Activated T-cell treated with anti-CD3 and anti-CD28 coated beads for 48 hours (primary cell): ENCODE data around the gene CFDP1.

ENCODE experiments used
- DNase-seq: peaks from one replicate; pipeline ENCODE4 v3.0.0-alpha.2; 2020; ENCODE audit warnings: low read depth

CFDP1 gene

DNA sequence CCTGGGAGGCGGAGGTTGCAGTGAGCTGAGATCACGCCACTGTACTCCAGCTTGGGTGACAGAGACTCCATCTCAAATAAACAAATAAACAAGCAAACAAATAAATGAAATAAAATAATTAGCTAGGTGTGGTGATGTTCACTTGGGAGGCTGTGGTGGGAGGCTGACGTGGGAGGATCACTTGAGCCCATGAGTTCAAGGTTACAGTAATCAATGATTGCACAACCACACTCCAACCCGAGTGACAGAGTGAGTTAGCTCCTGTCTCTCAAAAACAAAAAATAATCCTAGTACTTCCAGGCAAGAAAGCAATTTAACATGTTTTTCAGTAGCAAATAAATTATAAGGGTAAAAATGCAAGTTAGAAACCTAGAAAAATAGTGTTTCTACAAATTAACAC, 26.4 kb downstream of the CFDP1 start:
- no peak for DNase-seq

DNA sequence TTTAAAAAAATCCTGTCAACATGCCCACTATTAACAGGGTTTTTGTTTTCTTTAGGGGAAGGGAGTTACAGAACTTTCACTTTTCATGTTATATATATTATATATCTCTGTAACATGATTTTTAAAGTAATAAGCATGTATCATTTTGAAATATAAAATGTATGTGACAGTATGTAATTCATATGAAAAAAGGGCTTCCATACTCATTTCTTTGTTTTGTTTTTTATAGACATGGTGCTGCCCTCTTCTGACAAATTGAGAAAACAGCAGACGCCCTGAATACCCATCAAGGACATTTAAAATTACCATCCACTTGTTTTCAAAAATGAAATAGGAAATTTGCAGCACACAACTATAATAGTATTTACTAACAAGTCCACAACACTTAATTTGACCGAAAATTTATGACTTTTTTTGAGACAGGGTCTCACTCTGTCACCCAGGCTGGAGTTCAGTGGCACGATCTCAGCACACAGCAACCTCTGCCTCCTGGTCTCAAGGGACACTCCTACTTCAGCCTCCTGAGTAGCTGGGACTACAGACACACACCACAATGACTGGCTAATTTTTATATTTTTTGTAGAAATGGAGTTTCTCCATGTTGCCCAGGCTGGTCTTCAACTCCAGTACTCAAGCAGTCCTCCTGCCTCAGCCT, 30.4 kb downstream of the CFDP1 start:
- no peak for DNase-seq

DNA sequence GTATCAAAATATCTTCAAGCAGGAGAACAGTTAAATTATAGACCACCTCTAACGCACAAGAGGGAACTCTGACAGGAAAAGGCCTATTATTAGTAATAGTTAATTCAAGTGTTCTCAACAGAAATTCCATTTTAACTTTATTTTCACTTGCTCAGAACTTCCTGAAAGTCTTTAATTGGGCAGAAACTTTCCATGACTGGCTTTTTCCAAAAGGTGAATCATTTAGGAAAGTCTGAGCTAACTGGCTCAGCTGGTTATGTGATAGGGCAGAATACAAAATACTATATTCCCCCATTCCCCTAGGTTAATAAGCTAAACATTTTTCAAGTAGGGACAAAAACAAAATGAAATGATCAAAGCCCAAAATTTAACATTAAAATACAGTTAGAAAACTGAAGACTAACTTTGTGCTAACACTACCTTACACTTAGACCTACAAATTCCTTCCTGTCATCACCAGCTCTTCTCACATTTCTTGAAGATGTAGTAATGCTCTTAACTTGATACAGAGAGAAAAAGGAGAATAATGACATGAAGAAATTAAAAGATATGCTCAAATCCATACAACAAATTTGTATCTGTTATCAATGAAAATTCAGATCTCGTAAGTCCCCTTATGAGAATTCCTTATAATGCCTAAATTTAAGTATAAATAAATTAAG, 31.0 kb downstream of the CFDP1 start:
- no peak for DNase-seq

GRCh38 chr16:75401691-75402090, 31.6 kb downstream of the CFDP1 start:
- DNase-seq: no peak

- no peak for DNase-seq
Measured at GRCh38 chr16:75398333-75398732, 35.0 kb downstream of the CFDP1 start.

DNA sequence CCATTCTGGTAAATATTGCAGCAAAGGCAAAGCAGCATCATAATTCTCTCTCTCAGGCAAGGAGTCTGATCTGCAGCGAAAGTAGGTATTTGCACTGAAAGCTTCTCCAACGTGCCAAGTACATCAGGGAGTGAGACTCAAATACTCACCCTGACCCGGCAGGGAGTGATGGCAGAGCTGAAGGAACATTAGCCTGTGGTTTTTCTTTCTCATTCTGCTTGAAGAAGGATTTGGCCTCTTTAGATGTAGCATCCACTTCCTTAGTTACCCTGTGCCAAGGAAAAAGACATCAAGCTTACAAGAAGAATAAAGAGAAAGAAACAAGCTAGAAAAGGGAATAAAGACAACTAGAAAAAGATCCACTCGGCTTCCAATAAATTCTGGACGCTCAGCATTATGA, 38.4 kb downstream of the CFDP1 start:
- DNase-seq: no peak

DNA sequence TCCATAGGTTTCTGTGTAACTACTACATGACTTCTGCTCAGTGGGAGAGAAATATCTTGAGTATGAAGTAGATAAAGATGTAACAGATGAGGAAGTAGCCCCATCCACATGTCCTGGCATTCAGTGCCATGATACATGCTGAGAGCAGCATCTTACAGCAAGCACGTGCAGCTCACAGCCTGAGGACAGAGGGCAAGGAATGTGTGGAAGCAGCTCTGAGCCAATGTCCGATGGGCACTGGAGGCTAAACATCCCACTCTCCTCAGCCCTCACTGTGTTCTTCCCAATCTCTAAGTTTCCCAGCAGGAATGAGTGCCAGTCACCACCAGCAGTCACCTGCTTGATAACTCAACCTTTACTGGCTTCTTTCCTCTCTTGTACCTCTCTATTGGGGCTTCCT, 40.4 kb downstream of the CFDP1 start:
- DNase-seq: no peak

DNA sequence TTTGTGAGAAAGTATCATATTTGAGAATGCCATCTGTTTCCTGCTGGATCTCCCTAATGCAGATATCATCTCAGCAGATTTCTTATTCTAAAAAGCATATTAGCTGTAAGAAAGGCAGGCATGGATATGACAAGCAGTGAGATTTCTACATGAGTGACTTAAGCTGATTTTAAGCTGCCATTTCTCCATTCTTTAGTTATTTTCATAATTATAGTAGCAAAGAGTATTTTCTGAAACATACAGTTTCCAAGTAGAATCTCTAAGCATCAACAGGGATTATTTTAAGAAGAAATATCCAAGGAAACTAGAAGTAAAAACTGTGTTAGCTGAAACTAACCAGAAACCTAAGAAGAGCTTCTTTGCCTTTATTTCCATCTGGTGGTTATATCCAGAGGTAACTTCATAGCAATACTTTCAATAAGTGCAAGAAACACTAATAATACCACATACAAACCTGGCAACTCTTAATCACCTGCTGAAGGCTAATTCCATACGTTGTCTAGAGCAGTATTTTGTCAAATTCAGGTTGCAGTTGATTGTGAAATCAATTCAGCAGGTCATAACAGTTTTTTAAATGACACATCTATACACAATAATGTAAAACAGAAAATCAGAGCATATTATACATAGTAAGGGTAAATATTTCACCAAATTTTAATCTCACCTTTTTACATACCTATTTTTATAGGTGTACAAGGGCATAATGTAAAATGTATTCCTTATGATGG, 42.2 kb downstream of the CFDP1 start:
- DNase-seq: no peak

DNA sequence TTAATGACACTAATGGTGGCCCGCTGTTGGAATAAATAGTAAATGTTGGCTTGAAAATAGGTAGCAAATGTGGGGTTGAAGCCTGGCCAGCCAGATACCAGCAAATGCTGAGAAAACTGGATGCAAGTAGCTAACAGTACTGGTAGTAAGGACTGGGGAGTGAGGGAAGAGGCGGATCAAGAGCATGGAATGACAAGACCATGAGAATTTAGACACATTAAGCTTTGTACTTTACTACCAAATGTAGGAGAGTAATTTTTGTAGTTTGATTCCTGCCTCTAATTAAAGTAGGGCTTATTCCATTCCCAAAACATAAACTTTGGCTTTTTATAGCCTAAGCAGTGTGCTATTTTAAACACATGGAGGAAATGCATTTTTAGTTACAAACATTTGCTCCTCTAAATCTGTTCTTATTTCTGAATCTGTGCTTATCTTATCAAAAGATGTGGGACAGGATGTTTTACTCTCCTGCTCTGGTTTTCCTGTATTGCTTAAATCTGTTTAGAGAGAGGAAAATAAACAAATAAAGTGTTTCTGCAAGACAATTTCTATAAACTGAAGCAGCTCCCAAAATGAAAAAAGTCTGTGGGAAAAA, 44.1 kb downstream of the CFDP1 start:
- no peak for DNase-seq

- DNase-seq: no peak
Measured at GRCh38 chr16:75387951-75388350, 45.4 kb downstream of the CFDP1 start.

- no peak for DNase-seq
Measured at GRCh38 chr16:75385507-75386152, 47.7 kb downstream of the CFDP1 start.

DNA sequence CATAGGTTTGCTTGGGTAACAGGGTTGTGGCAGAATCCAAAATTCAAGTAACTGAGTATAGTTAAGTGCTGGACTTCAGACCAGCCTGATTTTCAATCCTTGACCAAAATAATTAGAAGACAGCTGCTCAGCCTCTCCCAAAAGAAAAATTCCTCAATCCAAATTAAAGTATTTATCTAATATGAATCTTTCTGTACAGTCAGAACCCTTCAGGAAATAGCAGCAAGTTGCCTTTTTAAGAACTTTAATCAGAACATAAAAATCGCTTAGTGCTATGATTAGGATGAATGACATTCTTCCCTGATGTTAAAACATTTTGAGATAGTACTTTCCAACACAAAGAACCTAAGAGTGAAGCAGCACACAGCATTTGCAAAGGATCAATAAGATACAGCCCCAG, 50.2 kb downstream of the CFDP1 start:
- no peak for DNase-seq

GRCh38 chr16:75382611-75383010, 50.7 kb downstream of the CFDP1 start:
- no peak for DNase-seq

DNA sequence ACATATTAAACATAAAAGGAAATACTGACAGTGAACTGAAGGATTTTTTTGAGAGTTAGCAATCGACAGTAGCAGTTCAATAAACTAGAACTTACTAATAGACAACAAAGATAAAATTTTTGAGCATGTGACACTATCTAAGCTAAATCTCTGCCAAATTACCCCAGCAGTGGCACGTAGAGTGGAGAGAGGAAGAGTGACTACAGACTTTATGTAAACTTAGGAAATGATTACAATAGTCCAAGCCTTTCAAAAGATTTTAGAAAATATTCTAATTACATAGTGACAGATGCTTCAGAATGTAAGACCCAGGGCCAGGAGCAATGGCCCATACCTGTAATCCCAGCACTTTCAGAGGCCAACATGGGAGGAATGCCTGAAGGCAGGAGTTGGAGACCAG, 52.4 kb downstream of the CFDP1 start:
- no peak for DNase-seq

- DNase-seq: peak; percentile 8
Measured at GRCh38 chr16:75379911-75380847, 53.1 kb downstream of the CFDP1 start.

DNA sequence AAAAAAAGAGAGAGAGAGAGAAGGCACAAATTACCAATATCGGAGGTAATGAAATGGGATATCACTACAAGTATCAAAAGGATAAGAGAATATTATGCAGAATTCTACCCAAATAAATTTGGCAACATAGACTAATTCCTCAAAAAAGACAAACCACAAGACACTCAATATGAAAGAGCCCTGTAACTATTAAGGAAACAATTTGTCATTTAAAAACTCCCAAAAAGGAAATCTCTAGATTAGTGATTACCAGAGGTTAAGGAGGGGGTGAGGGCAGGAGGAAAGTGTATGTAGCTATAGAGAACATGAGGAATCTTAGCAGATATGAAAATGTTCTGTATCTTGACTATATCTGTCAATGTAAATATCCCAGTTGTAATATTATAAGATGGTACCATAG, 54.0 kb downstream of the CFDP1 start:
- no peak for DNase-seq

GRCh38 chr16:75378616-75379015, 54.7 kb downstream of the CFDP1 start:
- no peak for DNase-seq

- DNase-seq: no peak
Measured at GRCh38 chr16:75377729-75378386, 55.4 kb downstream of the CFDP1 start.

GRCh38 chr16:75376475-75377161, 56.7 kb downstream of the CFDP1 start:
- no peak for DNase-seq

DNA sequence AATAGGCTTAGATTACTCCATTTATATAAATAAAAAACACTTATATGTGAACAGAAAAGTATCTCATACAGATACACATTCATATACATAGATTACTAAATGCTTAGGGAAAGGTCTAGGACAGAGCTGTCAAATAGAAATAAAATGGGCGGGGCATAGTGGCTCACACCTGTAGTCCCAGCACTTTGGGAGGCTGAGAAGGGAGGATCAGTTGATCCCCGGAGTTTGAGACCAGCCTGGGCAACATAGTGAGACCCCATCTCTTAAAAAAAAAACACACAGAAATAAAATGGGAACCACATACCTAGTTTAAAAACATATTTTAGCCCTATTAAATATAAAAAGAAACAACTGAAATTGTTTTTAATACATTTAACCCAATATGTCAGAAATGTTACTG, 58.9 kb downstream of the CFDP1 start:
- no peak for DNase-seq
